DMS114 treated with DMSO at 0.1 percent for 48 hours (cell line): ENCODE data around the gene GALNT8.
"Not testable (repeated sequence)": the region's sequence is repeated elsewhere in the genome, so short reads cannot be mapped to it uniquely, and the experiment has no call there.

Experiments
- DNase-seq: peaks from one replicate; lab custom pipeline; 2025; ENCODE audit not compliant: unreplicated experiment; lab: John Stamatoyannopoulos, UW

The GALNT8 gene

GRCh38 chr12:4743046-4743445, 22.8 kb downstream of the GALNT8 start:
- DNase-seq: no peak

- no peak for DNase-seq
These were observed 24.5 kb downstream of the GALNT8 start for GRCh38 chr12:4744709-4745108.

- DNase-seq: no peak
These were observed 25.0 kb downstream of the GALNT8 start for GRCh38 chr12:4745249-4745648.

GRCh38 chr12:4751654-4752053, 31.5 kb downstream of the GALNT8 start:
- DNase-seq: not testable (repeated sequence)

GRCh38 chr12:4762773-4763172, 42.6 kb downstream of the GALNT8 start:
- no peak for DNase-seq

GRCh38 chr12:4763549-4763948, 43.3 kb downstream of the GALNT8 start:
- DNase-seq: no peak

- DNase-seq: no peak
These were observed 46.2 kb downstream of the GALNT8 start for GRCh38 chr12:4766445-4766844.

- DNase-seq: no peak
These were observed 47.0 kb downstream of the GALNT8 start for GRCh38 chr12:4767186-4767585.

- DNase-seq: no peak
These were observed 48.1 kb downstream of the GALNT8 start for GRCh38 chr12:4768341-4768740.

GRCh38 chr12:4769073-4769472, 48.9 kb downstream of the GALNT8 start:
- DNase-seq: no peak

GRCh38 chr12:4771172-4771959, 51.2 kb downstream of the GALNT8 start:
- no peak for DNase-seq

GRCh38 chr12:4771960-4772566, 51.9 kb downstream of the GALNT8 start:
- no peak for DNase-seq

- DNase-seq: no peak
These were observed 55.7 kb downstream of the GALNT8 start for GRCh38 chr12:4775936-4776335.

GRCh38 chr12:4779749-4780148, 59.5 kb downstream of the GALNT8 start:
- no peak for DNase-seq

GRCh38 chr12:4780641-4781611, 60.7 kb downstream of the GALNT8 start:
- DNase-seq: no peak

GRCh38 chr12:4784404-4785054, 64.3 kb downstream of the GALNT8 start:
- no peak for DNase-seq

GRCh38 chr12:4786795-4787194, 66.6 kb downstream of the GALNT8 start:
- DNase-seq: no peak

- no peak for DNase-seq
These were observed 67.8 kb downstream of the GALNT8 start for GRCh38 chr12:4787965-4788364.

- DNase-seq: no peak
These were observed 69.6 kb downstream of the GALNT8 start for GRCh38 chr12:4789776-4790175.

GRCh38 chr12:4791497-4791896, 71.3 kb downstream of the GALNT8 start:
- no peak for DNase-seq

- DNase-seq: no peak
These were observed 74.3 kb downstream of the GALNT8 start for GRCh38 chr12:4794491-4794890.
